T-helper 9 cell (primary cell): ENCODE measurements around the gene SP140.
"Not testable (repeated sequence)": the region's sequence is repeated elsewhere in the genome, so short reads cannot be mapped to it uniquely, and the experiment has no call there.

ENCODE experiments used
- DNase-seq: peaks from one replicate; pipeline ENCODE4 v3.0.0-alpha.2; 2020
- total RNA-seq, 2 donors: gene quantifications; one replicate each; lab custom pipeline; 2026; lab: John Stamatoyannopoulos, UW

Gene SP140
- 82.1 to 84.2 reads per million in 2 donors for total RNA-seq

- peak; percentile 68 for DNase-seq
These were observed at the start of gene SP140 for GRCh38 chr2:230225486-230225885. SP140 (plus strand) TSS chr2:230225736; CDS start chr2:230225845, 109 bp downstream.

GRCh38 chr2:230176996-230177395 lies 48.5 kb upstream of the SP140 start:
- DNase-seq = no peak

- DNase-seq = no peak
These were observed 46.7 kb upstream of the SP140 start for GRCh38 chr2:230178546-230179485.

GRCh38 chr2:230179907-230180306 lies 45.6 kb upstream of the SP140 start:
- no peak for DNase-seq

GRCh38 chr2:230181195-230181594 lies 44.3 kb upstream of the SP140 start:
- no peak for DNase-seq

GRCh38 chr2:230184727-230185578 lies 40.6 kb upstream of the SP140 start:
- DNase-seq = no peak

- no peak for DNase-seq
These were observed 23.0 kb upstream of the SP140 start for GRCh38 chr2:230202430-230203109.

- DNase-seq = no peak
These were observed 22.3 kb upstream of the SP140 start for GRCh38 chr2:230203110-230203676.

- no peak for DNase-seq
These were observed 20.5 kb upstream of the SP140 start for GRCh38 chr2:230205034-230205433.

GRCh38 chr2:230205721-230206120 lies 19.8 kb upstream of the SP140 start:
- DNase-seq = no peak

- no peak for DNase-seq
These were observed 17.0 kb upstream of the SP140 start for GRCh38 chr2:230208576-230208975.

- DNase-seq = no peak
These were observed 16.0 kb upstream of the SP140 start for GRCh38 chr2:230209422-230210051.

GRCh38 chr2:230216489-230216888 lies 9.0 kb upstream of the SP140 start:
- no peak for DNase-seq

GRCh38 chr2:230217424-230217823 lies 8.1 kb upstream of the SP140 start:
- no peak for DNase-seq

GRCh38 chr2:230218421-230218820 lies 7.1 kb upstream of the SP140 start:
- DNase-seq = no peak

GRCh38 chr2:230219419-230220331 lies 5.9 kb upstream of the SP140 start, which contains the start of gene SP110:
SP110 (minus strand) TSS chr2:230219984; CDS start chr2:230216927, 3,057 bp downstream.
- peak; percentile 58 for DNase-seq

- no peak for DNase-seq
These were observed 5.1 kb upstream of the SP140 start for GRCh38 chr2:230220347-230220969.

GRCh38 chr2:230221493-230221892 lies 4.0 kb upstream of the SP140 start:
- DNase-seq = no peak

- not testable (repeated sequence) for DNase-seq
These were observed 2.7 kb upstream of the SP140 start for GRCh38 chr2:230222829-230223228.

- no peak for DNase-seq
These were observed 1.1 kb upstream of the SP140 start for GRCh38 chr2:230224458-230224857.
